Measurements from ENCODE around the gene EPHB1.

GRCh38 chr3:135009014-135009413 is 214.0 kb downstream of the EPHB1 start:
- no peak for TF ChIP-seq EP300 (conservative IDR thresholded peaks at IDR 0.05; ENCODE audit: poor library complexity, severe bottlenecking)
- TF ChIP-seq, protein P1, sequence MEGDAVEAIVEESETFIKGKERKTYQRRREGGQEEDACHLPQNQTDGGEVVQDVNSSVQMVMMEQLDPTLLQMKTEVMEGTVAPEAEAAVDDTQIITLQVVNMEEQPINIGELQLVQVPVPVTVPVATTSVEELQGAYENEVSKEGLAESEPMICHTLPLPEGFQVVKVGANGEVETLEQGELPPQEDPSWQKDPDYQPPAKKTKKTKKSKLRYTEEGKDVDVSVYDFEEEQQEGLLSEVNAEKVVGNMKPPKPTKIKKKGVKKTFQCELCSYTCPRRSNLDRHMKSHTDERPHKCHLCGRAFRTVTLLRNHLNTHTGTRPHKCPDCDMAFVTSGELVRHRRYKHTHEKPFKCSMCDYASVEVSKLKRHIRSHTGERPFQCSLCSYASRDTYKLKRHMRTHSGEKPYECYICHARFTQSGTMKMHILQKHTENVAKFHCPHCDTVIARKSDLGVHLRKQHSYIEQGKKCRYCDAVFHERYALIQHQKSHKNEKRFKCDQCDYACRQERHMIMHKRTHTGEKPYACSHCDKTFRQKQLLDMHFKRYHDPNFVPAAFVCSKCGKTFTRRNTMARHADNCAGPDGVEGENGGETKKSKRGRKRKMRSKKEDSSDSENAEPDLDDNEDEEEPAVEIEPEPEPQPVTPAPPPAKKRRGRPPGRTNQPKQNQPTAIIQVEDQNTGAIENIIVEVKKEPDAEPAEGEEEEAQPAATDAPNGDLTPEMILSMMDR (IDR thresholded peaks at IDR 0.05; ENCODE audit: poor library complexity, severe bottlenecking) = no peak
- no peak for TF ChIP-seq TAF1 (IDR thresholded peaks at IDR 0.05; ENCODE audit: low read depth)
- TF ChIP-seq EZH2 (IDR thresholded peaks at IDR 0.05; ENCODE audit: borderline replicate concordance, insufficient read depth, low read length, poor library complexity, severe bottlenecking) = no peak
- no peak for TF ChIP-seq POLR2AphosphoS5 (IDR thresholded peaks at IDR 0.05)
- TF ChIP-seq RAD21 (conservative IDR thresholded peaks at IDR 0.05) = no peak
